ENCODE data around the gene FOXL2NB. TPM values are rescaled to one million over a fixed set of nuclear protein-coding genes. Genes with fewer than 3 reads are reported as not detected.

FOXL2NB gene
- total and polyA plus RNA-seq, 10 of the 15 experiments (the other 5 are each of a cell fraction or from before 2014, with no cell fraction given), result not detected

- intact Hi-C loops (cut with micrococcal nuclease; ENCODE audit: unreplicated experiment) (no loop called here), in situ Hi-C loops (cut with MboI) (no loop called here)
- ChIA-PET POLR2A (no interaction called here), CTCF (no interaction called here), RAD21 (ENCODE audit: unreplicated experiment) (no interaction called here), SMC1A (ENCODE audit: uncharacterized antibody, unreplicated experiment) (interaction anchor here (0.7 kb wide), 1 partner anchor 37 kb away, joined by 3 read pairs; no protein-coding TSS in a partner anchor)
- Histone ChIP-seq H4K20me1 (ENCODE audit: control insufficient read depth, insufficient read depth) (no peaks in the 10 kb centered on the region), H3K9ac (ENCODE audit: control insufficient read depth, insufficient read depth, low read length) (no peak overlapping the region), H3K27me3 (replicated peaks in 1 of 2; ENCODE audit: control insufficient read depth in 2 of 2, insufficient read depth in 2 of 2, low read length in 1 of 2) (peaks cover 0 to 2% of the 10 kb centered on the region in 2 experiments; a peak in 2 of 4 replicates), H3K79me2 (ENCODE audit: control insufficient read depth, insufficient read depth, low read length) (no peaks in the 10 kb centered on the region), H3K4me1 (ENCODE audit: control insufficient read depth, insufficient read depth, low read length) (no peaks in the 10 kb centered on the region), H3K4me3 (no peak overlapping the region), H3K4me2 (ENCODE audit: control insufficient read depth, insufficient read depth) (no peak overlapping the region), H3K27ac (ENCODE audit: control insufficient read depth, insufficient read depth) (no peak overlapping the region), H3K9me3 (replicated peaks; ENCODE audit: control insufficient read depth, insufficient read depth, low read length) (no peaks in the 10 kb centered on the region; the same call in 2 of the 3 replicates), H2AFZ (ENCODE audit: control insufficient read depth, low read depth, low read length) (no peak overlapping the region), H3K36me3 (ENCODE audit: control insufficient read depth in 2 of 2, insufficient read depth in 2 of 2, low read length in 1 of 2) (no peaks in the 10 kb centered on the region)
- DNase-seq (ENCODE audit: low read depth, low spot score), result no peak
- no peak for ATAC-seq
- TF ChIP-seq ZNF622 (IDR thresholded peaks at IDR 0.05) (no peak), RUNX3 (IDR thresholded peaks at IDR 0.05; ENCODE audit: low read length) (no peak), TAF1 (IDR thresholded peaks at IDR 0.05; ENCODE audit: borderline replicate concordance, low read depth, low read length) (no peak), ZBTB11 (CRISPR knock-in tag; IDR thresholded peaks at IDR 0.05) (no peak), KAT2A (conservative IDR thresholded peaks at IDR 0.05; ENCODE audit: control insufficient read depth, low read depth, low read length) (no peak), NR2C2 (IDR thresholded peaks at IDR 0.05; ENCODE audit: borderline replicate concordance, control insufficient read depth, insufficient read length, low read depth) (no peak), ASH2L (IDR thresholded peaks at IDR 0.05; ENCODE audit: borderline replicate concordance, low read depth) (no peak), MYB (IDR thresholded peaks at IDR 0.05; ENCODE audit: borderline replicate concordance, low read depth, low read length) (no peak), JUNB (IDR thresholded peaks at IDR 0.05) (no peak), ZZZ3 (IDR thresholded peaks at IDR 0.05; ENCODE audit: control insufficient read depth, insufficient read length, low read depth) (no peak), PRDM15 (CRISPR knock-in tag; IDR thresholded peaks at IDR 0.05) (no peak), HCFC1 (IDR thresholded peaks at IDR 0.05; ENCODE audit: low read length) (no peak), ELK1 (IDR thresholded peaks at IDR 0.05; ENCODE audit: low read depth, low read length) (no peak), LARP7 (IDR thresholded peaks at IDR 0.05) (no peak), SIN3A (IDR thresholded peaks at IDR 0.05; ENCODE audit: low read depth, low read length) (no peak), USF1 (IDR thresholded peaks at IDR 0.05; ENCODE audit: borderline replicate concordance, extremely low read length, insufficient read depth, low read depth, low read length) (no peak), IKZF1 (conservative IDR thresholded peaks at IDR 0.05) (no peak), ATF7 (IDR thresholded peaks at IDR 0.05; ENCODE audit: low read depth) (no peak)
- FAIRE-seq, result no peak
- BruUV-seq (replicated peaks), result no TSS peak
These were observed 17.9 kb downstream of the FOXL2NB start for GRCh38 chr3:138964923-138965322.
